Upper lobe of left lung (tissue), 4 donors: Measurements from ENCODE around the gene THOC5.

Experiments used
- CTCF ChIP-seq, 6 experiments: fragments of 450-650 bp in 4 of 6; fragments of 200-600 bp in 2 of 6; sonication (generic) in 2 of 6; IDR thresholded peaks; one replicate each; pipeline ENCODE4 v1.5.1; 2016 to 2019; ENCODE audit warnings: antibody characterized with exemption in 6 of 6
- EP300 ChIP-seq, 4 donors: sonication (generic); formaldehyde crosslinking; IDR thresholded peaks; one replicate each; pipeline ENCODE4 v1.5.1; 2017; ENCODE audit warnings: antibody characterized with exemption in 4 of 4, control low read depth in 2 of 4

GRCh38 chr22:29570912-29571549, 17.5 kb upstream of the THOC5 start:
- no peak for TF ChIP-seq CTCF (IDR thresholded peaks at IDR 0.05)
- no peak for TF ChIP-seq EP300 (IDR thresholded peaks at IDR 0.05)
